A673 (cell line): ENCODE data around the gene HBG2. TPM values are rescaled to one million over a fixed set of nuclear protein-coding genes. Genes with fewer than 3 reads are reported as not detected.
"Not testable (repeated sequence)": the region's sequence is repeated elsewhere in the genome, so short reads cannot be mapped to it uniquely, and the experiment has no call there.

ENCODE experiments used
- BruUV-seq: library from RNA; stranded (reverse); fragments of 400-500 nt; replicated peaks from 2 replicates; lab custom pipeline; 2021; lab: Mats Ljungman, UMichigan
- CTCF ChIA-PET: fragments of 300-600 bp; sonication (Branson Sonifier 250); formaldehyde crosslinking; loops from one replicate; lab custom pipeline; 2022; ENCODE audit warnings: antibody characterized with exemption; lab: Charles Lee
- POLR2A ChIA-PET: fragments of 300-600 bp; sonication (Branson Sonifier 250); formaldehyde crosslinking; loops from one replicate; lab custom pipeline; 2022; ENCODE audit warnings: antibody characterized with exemption; ENCODE audit not compliant: low non-redundant PET; lab: Charles Lee
- DNase-seq: peaks from one replicate; pipeline ENCODE4 v3.0.0-alpha.2; 2015; ENCODE audit warnings: low spot score
- H3K27ac ChIP-seq: fragments of 200-600 bp; sonication (generic); 2 replicates; pipeline ENCODE4 v1.5.1; 2016; ENCODE audit warnings: mixed run types, low read depth, mild to moderate bottlenecking, mixed read lengths, antibody characterized with exemption, low read length; ENCODE audit not compliant: poor library complexity, severe bottlenecking
- H3K27me3 ChIP-seq: fragments of 200-600 bp; sonication (generic); replicated peaks from 2 replicates; pipeline ENCODE4 v1.6.1; 2017; ENCODE audit warnings: mixed run types, low read depth, mild to moderate bottlenecking, mixed read lengths, antibody characterized with exemption, low read length; ENCODE audit not compliant: insufficient read depth, poor library complexity
- H3K36me3 ChIP-seq: fragments of 200-600 bp; sonication (generic); 2 replicates; pipeline ENCODE4 v1.6.1; 2016; ENCODE audit warnings: mixed run types, mild to moderate bottlenecking, mixed read lengths, antibody characterized with exemption, low read length; ENCODE audit not compliant: insufficient read depth, poor library complexity, severe bottlenecking
- H3K4me1 ChIP-seq: fragments of 200-600 bp; sonication (generic); 2 replicates; pipeline ENCODE4 v1.6.1; 2017; ENCODE audit warnings: mixed run types, mild to moderate bottlenecking, mixed read lengths, antibody characterized with exemption, low read length; ENCODE audit not compliant: insufficient read depth, poor library complexity, severe bottlenecking
- H3K4me3 ChIP-seq: fragments of 200-600 bp; sonication (generic); 2 replicates; pipeline ENCODE4 v1.5.1; 2016; ENCODE audit warnings: low read depth, mixed run types, mild to moderate bottlenecking, mixed read lengths, low read length; ENCODE audit not compliant: poor library complexity, severe bottlenecking
- H3K9me3 ChIP-seq: fragments of 200-600 bp; sonication (generic); 2 replicates; pipeline ENCODE4 v1.6.1; 2016; ENCODE audit warnings: mixed run types, low read depth, mild to moderate bottlenecking, mixed read lengths, antibody characterized with exemption, low read length; ENCODE audit not compliant: poor library complexity, severe bottlenecking
- CTCF ChIP-seq: fragments of 300-800, 200-600 bp; sonication (generic); conservative IDR thresholded peaks from 2 replicates; pipeline ENCODE4 v1.5.1; 2017; ENCODE audit warnings: low read depth, mild to moderate bottlenecking, antibody characterized with exemption, low read length, moderate library complexity, mixed read lengths
- EZH2 ChIP-seq: fragments of 200-600 bp; sonication (generic); IDR thresholded peaks from 2 replicates; pipeline ENCODE4 v1.6.1; 2017; ENCODE audit warnings: borderline replicate concordance, low read depth, mild to moderate bottlenecking, mixed read lengths, antibody characterized with exemption, low read length; ENCODE audit not compliant: poor library complexity, severe bottlenecking
- intact Hi-C: fragments of 100-400 bp; cut with micrococcal nuclease; formaldehyde crosslinking; loops from one replicate; pipeline ENCODE4 v1.10.0; 2022; ENCODE audit not compliant: unreplicated experiment
- total RNA-seq: library from RNA; stranded (reverse); gene quantifications from 2 replicates; pipeline ENCODE4 v1.2.3, GENCODE V29; 2021

The HBG2 gene
- total RNA-seq, 1 experiment from 2014 or later: not detected

- intact Hi-C loops: no loop called here
- no peaks in the 10 kb centered on the region for H3K9me3 ChIP-seq
- DNase-seq: no peak
- no peak overlapping the region for H3K4me3 ChIP-seq
- ChIA-PET CTCF (no interaction called here), POLR2A (no interaction called here)
- TF ChIP-seq CTCF (no peak), EZH2 (no peak)
- H3K36me3 ChIP-seq: no peaks in the 10 kb centered on the region
- BruUV-seq: no TSS peak
- H3K27ac ChIP-seq: no peak overlapping the region
- H3K27me3 ChIP-seq: no peaks in the 10 kb centered on the region
- no peaks in the 10 kb centered on the region for H3K4me1 ChIP-seq
These were observed 2.7 kb upstream of the HBG2 start for GRCh38 chr11:5257296-5257695.

GRCh38 chr11:5254023-5254422 is 558 bp downstream of the HBG2 start:
- BruUV-seq, POLR2A ChIA-PET, H3K9me3 ChIP-seq, H3K27me3 ChIP-seq, intact Hi-C loops, H3K36me3 ChIP-seq, H3K27ac ChIP-seq, H3K4me3 ChIP-seq, DNase-seq, H3K4me1 ChIP-seq, CTCF ChIA-PET: not testable (repeated sequence)

- H3K36me3 ChIP-seq, BruUV-seq, H3K27me3 ChIP-seq, H3K4me1 ChIP-seq, CTCF ChIA-PET, H3K4me3 ChIP-seq, H3K9me3 ChIP-seq, H3K27ac ChIP-seq, POLR2A ChIA-PET, DNase-seq, intact Hi-C loops: not testable (repeated sequence)
These were observed 1.1 kb downstream of the HBG2 start for GRCh38 chr11:5253440-5253839.

GRCh38 chr11:5252919-5253265 is 1.7 kb downstream of the HBG2 start:
- POLR2A ChIA-PET: no interaction called here
- intact Hi-C loops: no loop called here
- Histone ChIP-seq H3K27ac (no peak overlapping the region), H3K4me3 (no peak overlapping the region), H3K27me3 (no peaks in the 10 kb centered on the region), H3K36me3 (no peaks in the 10 kb centered on the region), H3K4me1 (no peaks in the 10 kb centered on the region), H3K9me3 (no peaks in the 10 kb centered on the region)
- no peak for TF ChIP-seq CTCF
- no peak for TF ChIP-seq EZH2
- CTCF ChIA-PET: no interaction called here
- no peak for DNase-seq
- no TSS peak for BruUV-seq
